Measurements from ENCODE around the gene OR1K1.

OR1K1 gene

DNA sequence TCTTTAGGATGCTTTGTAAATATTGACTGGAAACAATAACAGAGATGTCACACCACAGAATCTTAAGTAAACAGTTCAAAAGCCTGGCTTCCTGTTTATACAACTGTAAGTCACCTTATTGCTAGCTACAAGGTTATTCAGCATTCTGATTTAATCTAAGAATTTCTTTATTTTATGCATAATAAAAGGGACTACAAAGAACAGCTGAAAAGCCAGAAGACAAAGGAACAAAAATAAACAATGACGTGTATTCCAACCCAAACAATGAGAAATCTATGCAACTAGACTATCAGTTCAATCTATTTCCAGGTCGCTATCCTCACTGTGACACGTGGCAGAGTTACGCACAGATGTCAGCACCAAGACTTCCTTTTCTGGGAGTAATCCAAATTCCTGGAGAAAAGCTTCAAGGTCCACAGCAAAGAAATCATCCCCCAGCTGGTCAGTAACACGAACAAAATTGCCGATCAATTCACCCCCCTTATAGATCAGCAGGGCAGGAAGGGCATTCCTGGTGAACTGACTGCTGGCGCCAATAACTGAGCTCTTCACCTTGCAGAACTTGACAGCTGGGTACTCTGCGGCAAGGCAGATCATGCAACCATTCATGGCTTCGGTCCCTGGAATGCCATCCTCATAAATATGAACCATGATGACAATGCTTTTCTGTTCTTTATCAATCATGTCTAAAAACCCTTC, 20.0 kb downstream of the OR1K1 start:
- H2AK5ac ChIP-seq (ENCODE audit: low read length): no peak overlapping the region
- H3K4me3 ChIP-seq (ENCODE audit: low read depth, low read length): no peak overlapping the region
- no peak overlapping the region for H4K12ac ChIP-seq (ENCODE audit: low read depth, low read length)
- H3K4me1 ChIP-seq (ENCODE audit: control insufficient read depth in 1 of 2, insufficient read depth in 2 of 2, low read length in 2 of 2): peaks cover 0 to 2% of the 10 kb centered on the region in 2 experiments
- H3K14ac ChIP-seq (ENCODE audit: low read length): no peak overlapping the region
- H3K27ac ChIP-seq (ENCODE audit: low read depth, low read length): no peak overlapping the region
- H3K4me2 ChIP-seq (ENCODE audit: low read length): no peak overlapping the region
- H3K36me3 ChIP-seq (ENCODE audit: control insufficient read depth in 1 of 2, insufficient read depth in 2 of 2, low read length in 2 of 2): peaks cover 30 to 40% of the 10 kb centered on the region in 2 experiments
- no peaks in the 10 kb centered on the region for H3K79me2 ChIP-seq (ENCODE audit: control insufficient read depth, insufficient read depth, low read length, poor library complexity)
- H3K9ac ChIP-seq (ENCODE audit: low read length): no peak overlapping the region
- no peak for DNase-seq
- no peak overlapping the region for H2BK5ac ChIP-seq (ENCODE audit: low read depth, low read length, poor library complexity)
- no peak overlapping the region for H4K8ac ChIP-seq (ENCODE audit: low read depth, low read length)
- no peaks in the 10 kb centered on the region for H3K27me3 ChIP-seq (ENCODE audit: insufficient read depth, low read length)
- no CpG with 5 or more reads among the region's 9 CpGs for WGBS (ENCODE audit: extremely low coverage, insufficient coverage, insufficient read length)
- no peaks in the 10 kb centered on the region for H3K79me1 ChIP-seq (ENCODE audit: low read length)
- H2BK12ac ChIP-seq (ENCODE audit: low read length): no peak overlapping the region
- no peak overlapping the region for H4K91ac ChIP-seq (ENCODE audit: low read depth, low read length)
- H3K4ac ChIP-seq (ENCODE audit: low read depth, low read length): no peak overlapping the region
- H3K18ac ChIP-seq (ENCODE audit: low read length): no peak overlapping the region
- no peaks in the 10 kb centered on the region for H3K9me3 ChIP-seq (ENCODE audit: insufficient read depth, low read depth, low read length)
- H2AFZ ChIP-seq (ENCODE audit: insufficient read depth, low read length, poor library complexity): no peak overlapping the region
- no peak overlapping the region for H3K23ac ChIP-seq (ENCODE audit: low read length)
- no peak overlapping the region for H2BK120ac ChIP-seq (ENCODE audit: insufficient read depth, low read length, poor library complexity)

GRCh38 chr9:122820490-122820845, 20.5 kb downstream of the OR1K1 start:
- H2BK120ac ChIP-seq (ENCODE audit: insufficient read depth, low read length, poor library complexity): no peak overlapping the region
- peaks cover 32 to 40% of the 10 kb centered on the region in 2 experiments for H3K36me3 ChIP-seq (ENCODE audit: control insufficient read depth in 1 of 2, insufficient read depth in 2 of 2, low read length in 2 of 2)
- no peak overlapping the region for H4K8ac ChIP-seq (ENCODE audit: low read depth, low read length)
- no peak overlapping the region for H3K4ac ChIP-seq (ENCODE audit: low read depth, low read length)
- WGBS (ENCODE audit: extremely low coverage, insufficient coverage, insufficient read length): no CpG with 5 or more reads among the region's 11 CpGs
- H3K18ac ChIP-seq (ENCODE audit: low read length): no peak overlapping the region
- peaks cover 0 to 2% of the 10 kb centered on the region in 2 experiments for H3K4me1 ChIP-seq (ENCODE audit: control insufficient read depth in 1 of 2, insufficient read depth in 2 of 2, low read length in 2 of 2)
- no peak for DNase-seq
- H2AFZ ChIP-seq (ENCODE audit: insufficient read depth, low read length, poor library complexity): no peak overlapping the region
- no peaks in the 10 kb centered on the region for H3K9me3 ChIP-seq (ENCODE audit: insufficient read depth, low read depth, low read length)
- H3K79me1 ChIP-seq (ENCODE audit: low read length): no peaks in the 10 kb centered on the region
- no peak overlapping the region for H3K4me2 ChIP-seq (ENCODE audit: low read length)
- no peak overlapping the region for H2AK5ac ChIP-seq (ENCODE audit: low read length)
- H4K91ac ChIP-seq (ENCODE audit: low read depth, low read length): no peak overlapping the region
- no peak overlapping the region for H2BK5ac ChIP-seq (ENCODE audit: low read depth, low read length, poor library complexity)
- no peaks in the 10 kb centered on the region for H3K27me3 ChIP-seq (ENCODE audit: insufficient read depth, low read length)
- no peak overlapping the region for H3K9ac ChIP-seq (ENCODE audit: low read length)
- H3K23ac ChIP-seq (ENCODE audit: low read length): no peak overlapping the region
- no peak overlapping the region for H2BK12ac ChIP-seq (ENCODE audit: low read length)
- H3K14ac ChIP-seq (ENCODE audit: low read length): no peak overlapping the region
- no peaks in the 10 kb centered on the region for H3K79me2 ChIP-seq (ENCODE audit: control insufficient read depth, insufficient read depth, low read length, poor library complexity)
- no peak overlapping the region for H3K27ac ChIP-seq (ENCODE audit: low read depth, low read length)
- H4K12ac ChIP-seq (ENCODE audit: low read depth, low read length): no peak overlapping the region
- no peak overlapping the region for H3K4me3 ChIP-seq (ENCODE audit: low read depth, low read length)

DNA sequence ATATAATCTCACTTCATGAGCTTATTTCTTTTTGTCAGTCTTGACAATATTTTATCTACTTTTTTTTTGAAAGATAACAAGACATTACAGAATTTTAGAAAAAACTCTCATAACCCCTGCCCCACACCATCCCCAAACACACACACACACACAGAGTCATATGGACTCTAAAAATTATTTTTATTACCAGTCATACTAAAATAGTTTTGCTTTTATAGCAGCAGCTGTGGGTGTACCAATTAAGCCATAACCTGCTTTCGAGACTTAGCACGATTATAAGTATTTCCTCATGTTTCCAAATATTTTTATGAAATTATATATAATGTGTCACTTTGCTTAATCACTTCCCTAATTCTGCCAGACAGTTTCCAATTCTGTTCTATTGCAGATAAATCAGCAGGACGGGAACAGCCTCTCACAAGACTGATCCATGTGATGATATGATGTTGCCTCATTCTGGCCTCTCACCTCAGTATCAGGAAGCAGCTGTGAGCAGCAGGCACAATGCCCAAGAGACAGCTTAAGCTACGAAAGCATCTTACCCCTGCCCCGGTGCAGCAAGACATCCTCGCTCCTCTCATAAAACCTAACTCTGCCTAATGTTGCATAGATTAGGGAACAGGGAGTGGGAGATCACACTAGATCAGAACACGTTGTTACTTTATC, 21.5 kb downstream of the OR1K1 start:
- H3K79me1 ChIP-seq (ENCODE audit: low read length): no peaks in the 10 kb centered on the region
- H3K36me3 ChIP-seq (ENCODE audit: control insufficient read depth in 1 of 2, insufficient read depth in 2 of 2, low read length in 2 of 2): peaks cover 33 to 39% of the 10 kb centered on the region in 2 experiments
- H2BK12ac ChIP-seq (ENCODE audit: low read length): no peak overlapping the region
- no peaks in the 10 kb centered on the region for H3K27me3 ChIP-seq (ENCODE audit: insufficient read depth, low read length)
- H2AK5ac ChIP-seq (ENCODE audit: low read length): no peak overlapping the region
- no peaks in the 10 kb centered on the region for H3K9me3 ChIP-seq (ENCODE audit: insufficient read depth, low read depth, low read length)
- H3K4me1 ChIP-seq (ENCODE audit: control insufficient read depth in 1 of 2, insufficient read depth in 2 of 2, low read length in 2 of 2): peaks cover under 1 to 2% of the 10 kb centered on the region in 2 experiments
- no peak overlapping the region for H3K18ac ChIP-seq (ENCODE audit: low read length)
- H3K4ac ChIP-seq (ENCODE audit: low read depth, low read length): no peak overlapping the region
- no peak overlapping the region for H3K23ac ChIP-seq (ENCODE audit: low read length)
- no CpG with 5 or more reads among the region's 7 CpGs for WGBS (ENCODE audit: extremely low coverage, insufficient coverage, insufficient read length)
- H3K79me2 ChIP-seq (ENCODE audit: control insufficient read depth, insufficient read depth, low read length, poor library complexity): peaks cover 2% of the 10 kb centered on the region
- peak overlapping the region; percentile 23 for H3K9ac ChIP-seq (ENCODE audit: low read length)
- H3K4me2 ChIP-seq (ENCODE audit: low read length): no peak overlapping the region
- H2BK120ac ChIP-seq (ENCODE audit: insufficient read depth, low read length, poor library complexity): no peak overlapping the region
- no peak overlapping the region for H4K8ac ChIP-seq (ENCODE audit: low read depth, low read length)
- H3K4me3 ChIP-seq (ENCODE audit: low read depth, low read length): no peak overlapping the region
- no peak overlapping the region for H3K14ac ChIP-seq (ENCODE audit: low read length)
- H4K12ac ChIP-seq (ENCODE audit: low read depth, low read length): no peak overlapping the region
- no peak overlapping the region for H4K91ac ChIP-seq (ENCODE audit: low read depth, low read length)
- no peak overlapping the region for H3K27ac ChIP-seq (ENCODE audit: low read depth, low read length)
- peak in 1 of 2 donors; percentile 40 for DNase-seq
- H2AFZ ChIP-seq (ENCODE audit: insufficient read depth, low read length, poor library complexity): no peak overlapping the region
- no peak overlapping the region for H2BK5ac ChIP-seq (ENCODE audit: low read depth, low read length, poor library complexity)

GRCh38 chr9:122822056-122822455, 22.1 kb downstream of the OR1K1 start:
- peak in 1 of 2 donors; percentile 13 for DNase-seq
- Histone ChIP-seq H2BK5ac (ENCODE audit: low read depth, low read length, poor library complexity) (no peak overlapping the region), H3K79me1 (ENCODE audit: low read length) (peaks cover 3% of the 10 kb centered on the region), H3K79me2 (ENCODE audit: control insufficient read depth, insufficient read depth, low read length, poor library complexity) (peaks cover 2% of the 10 kb centered on the region), H3K27me3 (ENCODE audit: insufficient read depth, low read length) (no peaks in the 10 kb centered on the region), H3K4me1 (ENCODE audit: control insufficient read depth in 1 of 2, insufficient read depth in 2 of 2, low read length in 2 of 2) (peaks cover 4 to 6% of the 10 kb centered on the region in 2 experiments), H3K9ac (ENCODE audit: low read length) (no peak overlapping the region), H2AK5ac (ENCODE audit: low read length) (no peak overlapping the region), H3K27ac (ENCODE audit: low read depth, low read length) (no peak overlapping the region), H2BK120ac (ENCODE audit: insufficient read depth, low read length, poor library complexity) (no peak overlapping the region), H3K4ac (ENCODE audit: low read depth, low read length) (no peak overlapping the region), H3K4me3 (ENCODE audit: low read depth, low read length) (no peak overlapping the region), H3K36me3 (ENCODE audit: control insufficient read depth in 1 of 2, insufficient read depth in 2 of 2, low read length in 2 of 2) (peaks cover 34 to 39% of the 10 kb centered on the region in 2 experiments), H3K14ac (ENCODE audit: low read length) (no peak overlapping the region), H3K4me2 (ENCODE audit: low read length) (no peak overlapping the region), H4K91ac (ENCODE audit: low read depth, low read length) (no peak overlapping the region), H3K18ac (ENCODE audit: low read length) (no peak overlapping the region), H2AFZ (ENCODE audit: insufficient read depth, low read length, poor library complexity) (no peak overlapping the region), H4K12ac (ENCODE audit: low read depth, low read length) (no peak overlapping the region), H4K8ac (ENCODE audit: low read depth, low read length) (no peak overlapping the region), H3K9me3 (ENCODE audit: insufficient read depth, low read depth, low read length) (no peaks in the 10 kb centered on the region), H2BK12ac (ENCODE audit: low read length) (no peak overlapping the region), H3K23ac (ENCODE audit: low read length) (no peak overlapping the region)
- no CpG with 5 or more reads among the region's 6 CpGs for WGBS (ENCODE audit: extremely low coverage, insufficient coverage, insufficient read length)
